ENCODE data around the gene PIP5K1C.

The PIP5K1C gene

DNA sequence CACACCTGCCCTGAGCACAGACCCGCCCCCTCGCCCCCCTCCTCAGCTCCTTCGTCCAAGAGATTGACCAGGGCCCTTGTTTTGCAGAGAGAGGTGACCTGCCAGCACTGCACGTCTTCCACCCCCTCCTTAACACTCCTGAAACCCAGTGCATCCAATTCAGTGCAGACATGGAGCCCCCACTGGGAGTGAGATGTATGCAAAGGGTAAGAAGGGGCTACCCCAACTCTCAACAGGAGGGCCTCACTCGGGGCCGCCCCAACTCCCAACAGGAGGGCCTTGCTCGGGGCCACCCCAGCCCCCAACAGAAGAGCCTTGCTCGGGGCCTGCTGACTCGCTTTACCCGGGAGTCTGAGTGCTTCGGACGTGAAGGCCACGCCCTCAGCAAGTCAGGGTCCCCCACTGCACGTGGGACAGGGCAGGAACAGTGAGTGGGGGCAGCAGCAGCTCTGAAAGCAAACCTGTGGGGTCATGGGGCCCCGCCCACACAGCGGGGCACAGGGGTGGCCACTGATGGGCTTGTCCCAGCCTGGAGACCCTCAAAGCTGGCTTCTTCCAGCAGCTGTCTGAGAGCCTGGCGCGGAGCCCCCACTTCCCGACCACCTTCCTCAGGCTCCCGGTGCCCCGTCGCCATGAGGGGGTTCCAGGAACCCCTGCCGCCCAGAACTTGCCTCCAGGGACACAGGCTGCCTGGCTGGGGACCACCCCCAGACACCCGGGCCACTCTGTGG is 79.3 kb downstream of the PIP5K1C start:
- no peak for DNase-seq

DNA sequence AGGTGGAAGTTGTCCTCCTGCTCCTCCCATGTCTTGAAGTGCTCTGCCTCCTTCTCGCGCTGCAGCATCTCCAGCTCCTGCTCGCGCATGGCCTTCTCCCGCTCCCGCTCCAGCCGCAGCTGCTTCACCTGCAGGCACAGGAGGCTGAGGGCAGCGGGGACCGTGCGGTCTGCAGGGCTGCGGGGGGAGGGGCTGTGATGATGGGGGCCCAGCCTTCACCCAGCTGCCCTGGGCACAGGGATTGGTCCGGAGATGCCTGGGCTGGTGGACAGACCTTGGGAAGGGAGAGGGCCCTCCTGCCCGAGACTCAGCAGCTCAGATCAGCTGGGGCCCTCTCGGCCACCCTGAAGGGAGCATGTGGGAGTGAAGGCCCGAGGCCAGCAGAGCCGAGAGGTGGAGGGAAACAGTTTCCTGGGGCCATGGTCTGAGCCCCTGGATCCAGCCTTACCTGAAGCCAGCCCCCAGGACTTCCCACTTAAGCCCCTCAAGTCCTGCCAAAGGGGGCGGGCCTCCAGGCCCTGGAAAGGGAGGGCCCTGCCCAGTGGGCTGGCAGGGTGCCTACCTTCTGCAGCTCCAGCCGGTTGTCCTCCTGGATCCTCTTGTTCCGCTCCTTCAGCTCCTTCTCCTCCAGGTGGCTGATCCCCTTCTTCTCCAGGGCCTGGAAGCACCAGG is 80.0 kb downstream of the PIP5K1C start:
- DNase-seq: no peak

GRCh38 chr19:3619631-3620012 is 80.6 kb downstream of the PIP5K1C start:
- no peak for DNase-seq

DNA sequence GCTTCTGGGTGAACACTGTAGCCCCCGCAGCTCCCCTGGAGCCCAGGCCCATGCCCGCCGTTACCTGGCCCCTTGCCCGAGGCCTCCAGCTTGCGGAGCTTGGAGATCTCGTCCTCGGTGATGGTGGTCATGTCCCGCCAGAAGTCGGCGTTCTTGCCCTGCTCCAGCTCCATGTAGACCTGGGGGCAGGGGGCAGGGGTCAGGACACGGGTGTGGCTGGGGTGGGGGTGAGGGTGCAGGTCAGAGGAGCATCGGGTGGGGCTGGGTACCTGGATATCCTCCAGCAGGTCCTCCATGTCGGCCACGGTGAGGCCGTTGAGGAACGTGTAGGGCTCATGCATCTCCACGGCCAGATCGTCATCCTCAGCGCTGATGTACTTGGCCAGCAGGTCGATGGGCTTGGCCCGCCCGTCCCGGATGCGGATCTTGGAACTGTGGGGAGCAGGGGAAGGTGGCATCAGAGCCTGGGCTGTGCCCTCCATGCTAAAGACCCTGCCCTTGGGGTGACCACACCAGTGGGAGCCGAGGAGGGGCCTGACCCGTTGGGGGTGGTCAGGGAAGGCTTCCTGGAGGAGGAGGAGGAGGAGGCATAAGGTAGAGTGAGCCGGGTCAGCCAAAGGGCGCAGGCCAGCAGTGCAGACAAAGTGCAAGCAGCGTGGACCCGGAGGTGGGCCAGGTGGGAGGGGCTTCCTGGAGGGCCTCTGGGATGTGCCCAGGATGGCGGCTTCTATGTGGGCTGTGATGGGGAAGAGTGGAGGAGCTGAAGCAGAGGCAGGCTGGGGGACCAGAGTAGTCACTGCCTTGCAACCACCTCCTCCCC is 81.2 kb downstream of the PIP5K1C start:
- DNase-seq: no peak

DNA sequence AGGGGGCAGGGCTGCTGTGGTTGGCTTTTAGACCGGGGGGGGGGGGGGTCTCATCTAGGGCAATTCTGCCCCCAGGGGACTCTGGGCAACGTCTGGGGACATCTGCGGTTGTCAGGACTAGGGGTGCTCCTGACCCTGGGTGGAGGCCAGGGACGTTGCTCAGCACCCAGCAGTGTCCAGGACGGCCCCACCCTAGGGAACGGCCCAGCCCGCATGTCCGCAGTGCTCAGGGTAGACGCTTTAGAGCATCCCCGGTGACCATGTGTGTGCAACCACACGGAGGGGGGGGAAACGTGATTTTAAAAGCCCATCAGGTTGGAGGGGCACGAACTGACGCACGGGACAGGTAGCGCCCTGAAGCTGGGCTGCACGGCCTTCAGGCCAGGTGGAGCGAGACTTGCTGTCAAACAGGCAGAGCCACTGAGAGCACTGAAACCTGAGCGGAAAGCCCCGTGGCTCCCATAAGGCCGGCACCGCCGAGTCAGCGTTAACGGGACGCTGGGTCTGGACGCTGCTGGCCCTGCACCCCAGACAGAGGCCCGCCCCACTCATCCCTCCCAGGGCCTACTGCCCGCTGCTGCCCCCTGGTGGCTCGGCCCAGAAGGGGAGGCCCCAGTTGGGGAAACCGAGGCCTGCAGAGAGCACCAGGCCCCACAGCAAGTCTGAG is 82.0 kb downstream of the PIP5K1C start:
- peak; percentile 73 for DNase-seq

GRCh38 chr19:3617463-3617862 is 82.8 kb downstream of the PIP5K1C start:
- no peak for DNase-seq

DNA sequence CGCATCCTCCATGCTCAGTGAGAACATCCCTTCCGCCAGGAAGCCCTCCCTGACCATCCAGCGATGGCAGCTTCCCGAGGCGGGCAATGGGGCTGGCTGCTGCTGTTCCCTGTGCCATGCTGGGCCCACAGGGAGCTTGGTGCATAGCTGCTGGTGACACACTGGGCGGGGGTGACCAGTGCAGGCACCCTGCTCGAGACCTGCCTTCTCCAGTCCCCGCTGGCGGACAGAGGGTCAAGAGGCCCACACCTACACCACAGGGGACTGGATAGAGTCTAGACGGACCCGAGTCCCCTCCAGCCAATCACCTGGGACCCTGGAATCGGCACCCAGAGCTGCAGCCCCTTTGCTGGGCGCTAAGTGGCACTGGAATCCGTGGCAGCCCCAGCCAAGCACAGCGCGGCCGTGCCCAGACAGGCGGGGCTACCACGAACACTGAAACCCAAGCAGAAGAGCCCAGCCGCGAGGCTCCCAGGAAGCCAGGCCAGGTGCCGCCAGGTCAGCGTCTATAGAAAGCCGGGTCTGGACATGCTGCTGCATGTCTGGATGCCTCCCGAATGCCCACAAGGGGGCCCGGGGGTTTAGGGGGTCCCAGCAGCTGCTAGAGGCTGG is 84.6 kb downstream of the PIP5K1C start:
- no peak for DNase-seq

- DNase-seq: no peak
Observed at GRCh38 chr19:3614858-3615505, 85.3 kb downstream of the PIP5K1C start.

DNA sequence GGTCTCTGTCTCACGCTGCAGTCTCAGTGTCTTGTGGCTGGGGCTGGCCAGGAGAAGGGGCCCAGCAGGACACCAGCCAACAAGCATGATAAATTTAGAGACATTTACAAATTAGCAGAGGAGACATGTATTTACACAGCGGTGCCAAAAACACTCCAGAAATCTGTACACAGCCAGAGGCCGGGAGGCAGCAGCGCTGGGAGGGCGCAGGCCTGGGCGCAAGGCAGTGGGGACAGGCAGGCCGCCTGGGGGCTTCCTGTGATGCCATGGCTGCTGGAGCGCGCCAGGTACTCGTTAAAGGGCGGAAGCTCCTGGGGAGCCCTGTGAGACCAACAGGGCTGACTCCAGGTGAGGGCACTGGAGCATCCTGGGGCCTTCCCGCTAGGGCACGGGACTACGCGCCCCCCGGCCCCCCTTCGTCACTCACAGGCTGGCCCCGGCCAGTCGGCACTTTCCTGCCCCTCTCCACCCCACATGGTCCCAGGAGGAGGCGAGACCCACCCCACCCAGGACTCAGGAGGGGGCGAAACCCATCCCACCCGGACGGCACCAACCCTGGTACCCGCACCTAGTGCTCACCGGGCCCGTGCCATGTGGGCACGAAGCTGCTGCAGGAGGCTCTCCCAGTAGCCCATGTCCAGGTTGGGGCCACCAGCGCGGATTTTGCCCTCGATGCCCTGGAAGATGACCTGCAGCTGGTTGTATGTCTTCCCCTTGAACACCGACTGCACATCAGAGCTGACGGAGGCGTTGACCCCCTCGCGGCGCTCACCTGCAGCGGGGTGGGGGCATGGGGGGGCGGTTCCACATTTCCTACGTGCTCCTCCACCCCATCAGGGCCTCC is 86.2 kb downstream of the PIP5K1C start:
- no peak for DNase-seq

- DNase-seq: no peak
Observed at GRCh38 chr19:3612901-3613741, 87.1 kb downstream of the PIP5K1C start.

DNA sequence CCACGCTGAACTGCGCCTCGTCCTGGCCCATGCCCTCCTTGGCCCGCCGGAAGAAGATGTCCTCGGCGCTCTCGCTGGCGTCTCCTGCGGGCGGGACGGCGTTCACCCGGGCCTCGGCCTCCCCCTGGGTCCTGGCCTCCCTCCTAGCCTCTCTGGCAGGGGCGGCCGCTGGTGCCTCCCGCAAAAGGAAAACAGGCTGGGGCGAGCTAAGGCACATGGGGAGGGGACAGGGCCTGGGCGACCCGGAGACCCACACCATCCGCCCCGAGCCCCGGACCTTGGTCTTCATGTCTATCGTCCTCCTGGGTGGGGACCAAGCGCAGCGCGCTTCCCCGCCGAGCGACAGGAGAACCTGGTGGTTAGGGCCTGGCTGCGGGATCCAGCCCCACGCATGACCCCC is 87.9 kb downstream of the PIP5K1C start:
- no peak for DNase-seq

- DNase-seq: no peak
Observed at GRCh38 chr19:3611841-3612240, 88.4 kb downstream of the PIP5K1C start.

- no peak for DNase-seq
Observed at GRCh38 chr19:3610745-3611717, 89.2 kb downstream of the PIP5K1C start.

- DNase-seq: no peak
Observed at GRCh38 chr19:3609779-3610719, 90.2 kb downstream of the PIP5K1C start.

- no peak for DNase-seq
Observed at GRCh38 chr19:3608750-3609322, 91.4 kb downstream of the PIP5K1C start.

- DNase-seq: no peak
Observed at GRCh38 chr19:3608079-3608641, 92.1 kb downstream of the PIP5K1C start.
